WTC11 (cell line): Measurements from ENCODE around the gene DDX21. TPM values are rescaled to one million over a fixed set of nuclear protein-coding genes. Genes with fewer than 3 reads are reported as not detected.

ENCODE experiments used
- ATAC-seq: fragments of 200-7000 bp; cut with Tn5 transposase; 2 replicates; pipeline ENCODE4 v1.10.0; 2021; ENCODE audit warnings: mild to moderate bottlenecking, moderate library complexity
- CTCF ChIA-PET: fragments of 300-600 bp; sonication (Branson Sonifier 250); formaldehyde crosslinking; loops from one replicate; lab custom pipeline; 2021; ENCODE audit warnings: antibody characterized with exemption; lab: Charles Lee
- POLR2A ChIA-PET: fragments of 350-600 bp; sonication (Branson Sonifier 250); formaldehyde crosslinking; loops from one replicate; lab custom pipeline; 2021; ENCODE audit warnings: antibody characterized with exemption; lab: Charles Lee
- DNase-seq: peaks from one replicate; pipeline ENCODE4 v3.0.0; 2021; ENCODE audit warnings: low spot score
- H3K27ac Mint-ChIP-seq: 2 replicates; pipeline ENCODE4 v1.8.0; 2021; ENCODE audit warnings: mixed read lengths
- H3K27me3 Mint-ChIP-seq: 2 replicates; pipeline ENCODE4 v1.8.0; 2021; ENCODE audit warnings: low read depth, mild to moderate bottlenecking, moderate library complexity, mixed read lengths
- H3K36me3 Mint-ChIP-seq: 2 replicates; pipeline ENCODE4 v1.8.0; 2021; ENCODE audit warnings: mixed read lengths
- H3K4me1 Mint-ChIP-seq: 2 replicates; pipeline ENCODE4 v1.8.0; 2022; ENCODE audit warnings: mixed read lengths
- H3K4me3 Mint-ChIP-seq: 2 replicates; pipeline ENCODE4 v1.8.0; 2021; ENCODE audit warnings: mild to moderate bottlenecking, moderate library complexity, mixed read lengths
- H3K9me3 Mint-ChIP-seq: 2 replicates; pipeline ENCODE4 v1.8.0; 2021; ENCODE audit warnings: mixed read lengths
- AR ChIP-seq: fragments of 250-450 bp; sonication (Bioruptor Pico); IDR thresholded peaks from 2 replicates; pipeline ENCODE4 v1.9.0; 2021; ENCODE audit warnings: mild to moderate bottlenecking
- ATF3 ChIP-seq: sonication (generic); formaldehyde crosslinking; conservative IDR thresholded peaks from 2 replicates; pipeline ENCODE4 v1.8.1; 2022; ENCODE audit warnings: mild to moderate bottlenecking, missing genetic modification reagents
- CBFB ChIP-seq: sonication (generic); formaldehyde crosslinking; IDR thresholded peaks from 2 replicates; pipeline ENCODE4 v1.8.1; 2022; ENCODE audit warnings: mild to moderate bottlenecking, low read depth, missing genetic modification reagents
- E2F5 ChIP-seq: sonication (generic); formaldehyde crosslinking; IDR thresholded peaks from 2 replicates; pipeline ENCODE4 v1.8.1; 2022; ENCODE audit warnings: mild to moderate bottlenecking, moderate library complexity, missing genetic modification reagents
- ELF4 ChIP-seq: sonication (generic); formaldehyde crosslinking; IDR thresholded peaks from 2 replicates; pipeline ENCODE4 v1.8.1; 2022; ENCODE audit warnings: low read depth, mild to moderate bottlenecking, moderate library complexity, missing genetic modification reagents
- ESRRA ChIP-seq: sonication (generic); formaldehyde crosslinking; IDR thresholded peaks from 2 replicates; pipeline ENCODE4 v1.8.1; 2022; ENCODE audit warnings: mild to moderate bottlenecking, missing genetic modification reagents, borderline replicate concordance
- ETV6 ChIP-seq: sonication (generic); formaldehyde crosslinking; IDR thresholded peaks from 2 replicates; pipeline ENCODE4 v1.8.1; 2022; ENCODE audit warnings: mild to moderate bottlenecking, missing genetic modification reagents
- FOXK1 ChIP-seq: sonication (generic); formaldehyde crosslinking; IDR thresholded peaks from 2 replicates; pipeline ENCODE4 v1.8.0; 2022; ENCODE audit warnings: mild to moderate bottlenecking, moderate library complexity, missing genetic modification reagents
- FOXP1 ChIP-seq: sonication (generic); formaldehyde crosslinking; IDR thresholded peaks from 2 replicates; pipeline ENCODE4 v1.8.0; 2022; ENCODE audit warnings: missing genetic modification reagents, mild to moderate bottlenecking, moderate library complexity, borderline replicate concordance
- GABPB1 ChIP-seq: sonication (generic); formaldehyde crosslinking; IDR thresholded peaks from 2 replicates; pipeline ENCODE4 v1.8.1; 2023; ENCODE audit warnings: mild to moderate bottlenecking, missing genetic modification reagents
- IRF1 ChIP-seq: sonication (generic); formaldehyde crosslinking; IDR thresholded peaks from 2 replicates; pipeline ENCODE4 v1.8.0; 2023; ENCODE audit warnings: missing genetic modification reagents
- IRF2 ChIP-seq: sonication (generic); formaldehyde crosslinking; IDR thresholded peaks from 2 replicates; pipeline ENCODE4 v1.8.0; 2022; ENCODE audit warnings: low read depth, missing genetic modification reagents, borderline replicate concordance
- NFE2L1 ChIP-seq: sonication (generic); formaldehyde crosslinking; IDR thresholded peaks from 2 replicates; pipeline ENCODE4 v1.8.1; 2023; ENCODE audit warnings: missing genetic modification reagents
- NR2C2 ChIP-seq: sonication (generic); formaldehyde crosslinking; IDR thresholded peaks from 2 replicates; pipeline ENCODE4 v1.8.0; 2022; ENCODE audit warnings: mild to moderate bottlenecking, missing genetic modification reagents
- OVOL2 ChIP-seq: fragments of 250-450 bp; sonication (Bioruptor Pico); IDR thresholded peaks from 2 replicates; pipeline ENCODE4 v1.9.0; 2021; ENCODE audit warnings: mild to moderate bottlenecking, borderline replicate concordance
- SMAD4 ChIP-seq: sonication (generic); formaldehyde crosslinking; IDR thresholded peaks from 2 replicates; pipeline ENCODE4 v1.8.0; 2022; ENCODE audit warnings: mild to moderate bottlenecking, missing genetic modification reagents
- TEAD1 ChIP-seq: sonication (generic); formaldehyde crosslinking; IDR thresholded peaks from 2 replicates; pipeline ENCODE4 v1.8.0; 2022; ENCODE audit warnings: mild to moderate bottlenecking, missing genetic modification reagents
- TP53 ChIP-seq: sonication (generic); formaldehyde crosslinking; IDR thresholded peaks from 2 replicates; pipeline ENCODE4 v1.8.1; 2023; ENCODE audit warnings: mild to moderate bottlenecking, missing genetic modification reagents
- ZBTB43 ChIP-seq: sonication (generic); formaldehyde crosslinking; IDR thresholded peaks from 2 replicates; pipeline ENCODE4 v1.8.1; 2023; ENCODE audit warnings: mild to moderate bottlenecking, missing genetic modification reagents
- ZNF121 ChIP-seq: sonication (generic); formaldehyde crosslinking; IDR thresholded peaks from 2 replicates; pipeline ENCODE4 v1.8.0; 2023; ENCODE audit warnings: missing genetic modification reagents
- ZNF423 ChIP-seq: fragments of 250-450 bp; sonication (Bioruptor Pico); IDR thresholded peaks from 2 replicates; pipeline ENCODE4 v2.1.2; 2022; ENCODE audit warnings: mild to moderate bottlenecking, moderate library complexity
- ZNF532 ChIP-seq: fragments of 250-450 bp; sonication (Bioruptor Pico); IDR thresholded peaks from 2 replicates; pipeline ENCODE4 v1.9.0; 2021; ENCODE audit warnings: mild to moderate bottlenecking, borderline replicate concordance
- ZNF671 ChIP-seq: fragments of 250-450 bp; sonication (Bioruptor Pico); IDR thresholded peaks from 2 replicates; pipeline ENCODE4 v1.8.0; 2021; ENCODE audit warnings: mild to moderate bottlenecking
- total RNA-seq: library from RNA; stranded (reverse); gene quantifications from 3 replicates; pipeline ENCODE4 v1.2.3, GENCODE V29; 2021

DDX21 gene
- total RNA-seq, 1 experiment from 2014 or later, result 194 TPM

- no peak for TF ChIP-seq ZNF532 (CRISPR knock-in tag)
- TF ChIP-seq FOXK1, result peak; percentile 92
- TF ChIP-seq ELF4, result no peak
- peak; percentile 55; the same call in 1 of the 2 replicates for TF ChIP-seq NFE2L1
- TF ChIP-seq ZNF423 (CRISPR knock-in tag), result no peak
- TF ChIP-seq ETV6 (CRISPR knock-in tag), result no peak
- TF ChIP-seq ZNF121, result no peak
- TF ChIP-seq ESRRA (CRISPR knock-in tag), result no peak
- 0 out of 2 replicates have a peak, but pooled peaks have one; percentile 51 for TF ChIP-seq IRF1 (CRISPR knock-in tag)
- no peak for TF ChIP-seq SMAD4 (CRISPR knock-in tag)
- peak; percentile 24; the same call in 1 of the 2 replicates for TF ChIP-seq FOXP1
- no peak for TF ChIP-seq ATF3 (CRISPR knock-in tag)
- no peak for TF ChIP-seq OVOL2
- TF ChIP-seq TEAD1, result 0 out of 2 replicates have a peak, but pooled peaks have one; percentile 65
- no peak for TF ChIP-seq CBFB (CRISPR knock-in tag)
- TF ChIP-seq ZNF671 (CRISPR knock-in tag), result no peak
- no peak for TF ChIP-seq AR
These were observed at the start of gene DDX21 (continued) for GRCh38 chr10:68955832-68956532.

- H3K9me3 Mint-ChIP-seq, result no peaks in the 10 kb centered on the region
- ATAC-seq (no peak), DNase-seq (no peak)
- ChIA-PET POLR2A (no interaction called here), CTCF (interaction anchor here (0.7 kb wide), 1 partner anchor 98 kb away, joined by 3 read pairs; no protein-coding TSS in a partner anchor)
- H3K4me3 Mint-ChIP-seq, result no peak overlapping the region
- no peak overlapping the region; the same call in 1 of the 2 replicates for H3K27ac Mint-ChIP-seq
- no peaks in the 10 kb centered on the region for H3K4me1 Mint-ChIP-seq
- H3K36me3 Mint-ChIP-seq, result peaks cover 27% of the 10 kb centered on the region
- no peaks in the 10 kb centered on the region for H3K27me3 Mint-ChIP-seq
- TF ChIP-seq NR2C2 (CRISPR knock-in tag) (no peak), IRF1 (CRISPR knock-in tag) (no peak), GABPB1 (CRISPR knock-in tag) (no peak), TP53 (CRISPR knock-in tag) (no peak), CBFB (CRISPR knock-in tag) (no peak), E2F5 (CRISPR knock-in tag) (no peak), ZBTB43 (no peak), IRF2 (no peak)
These were observed 31.4 kb upstream of the DDX21 start for GRCh38 chr10:68924593-68924992.
